ENCODE data around the gene HOXB4. TPM values are rescaled to one million over a fixed set of nuclear protein-coding genes. Genes with fewer than 3 reads are reported as not detected.

HOXB4 gene
- polyA plus RNA-seq, 4 donors: 3.5 to 20.3 (median 11.4) TPM

GRCh38 chr17:48575066-48575582 lies 3.0 kb downstream of the HOXB4 start:
- no peak for DNase-seq (ENCODE audit: low read depth in 4 of 4, low spot score in 3 of 4)

GRCh38 chr17:48574505-48575065 lies 3.6 kb downstream of the HOXB4 start:
- DNase-seq (ENCODE audit: low read depth in 4 of 4, low spot score in 3 of 4): no peak

GRCh38 chr17:48571826-48572417 lies 6.2 kb downstream of the HOXB4 start:
- DNase-seq (ENCODE audit: low read depth in 4 of 4, low spot score in 3 of 4): no peak

- DNase-seq (ENCODE audit: low read depth in 4 of 4, low spot score in 3 of 4): no peak
Observed at GRCh38 chr17:48571024-48571818, 6.9 kb downstream of the HOXB4 start.

- no peak for DNase-seq (ENCODE audit: low read depth in 4 of 4, low spot score in 3 of 4)
Observed at GRCh38 chr17:48570325-48571023, 7.7 kb downstream of the HOXB4 start.

- DNase-seq (ENCODE audit: low read depth in 4 of 4, low spot score in 3 of 4): no peak
Observed at GRCh38 chr17:48569674-48570324, 8.4 kb downstream of the HOXB4 start.

GRCh38 chr17:48569240-48569582 lies 8.9 kb downstream of the HOXB4 start:
- no peak for DNase-seq (ENCODE audit: low read depth in 4 of 4, low spot score in 3 of 4)

- DNase-seq (ENCODE audit: low read depth in 4 of 4, low spot score in 3 of 4): no peak
Observed at GRCh38 chr17:48568499-48569239, 9.5 kb downstream of the HOXB4 start.

- DNase-seq (ENCODE audit: low read depth in 4 of 4, low spot score in 3 of 4): no peak
Observed at GRCh38 chr17:48567646-48568354, 10.3 kb downstream of the HOXB4 start.

- DNase-seq (ENCODE audit: low read depth in 4 of 4, low spot score in 3 of 4): no peak
Observed at GRCh38 chr17:48567209-48567608, 10.9 kb downstream of the HOXB4 start.

- no peak for DNase-seq (ENCODE audit: low read depth in 4 of 4, low spot score in 3 of 4)
Observed at GRCh38 chr17:48566717-48567116, 11.4 kb downstream of the HOXB4 start.

GRCh38 chr17:48565925-48566710 lies 12.0 kb downstream of the HOXB4 start:
- DNase-seq (ENCODE audit: low read depth in 4 of 4, low spot score in 3 of 4): no peak

- no peak for DNase-seq (ENCODE audit: low read depth in 4 of 4, low spot score in 3 of 4)
Observed at GRCh38 chr17:48565022-48565554, 13.1 kb downstream of the HOXB4 start.

- DNase-seq (ENCODE audit: low read depth in 4 of 4, low spot score in 3 of 4): no peak
Observed at GRCh38 chr17:48564188-48565021, 13.7 kb downstream of the HOXB4 start.

GRCh38 chr17:48563867-48564187 lies 14.3 kb downstream of the HOXB4 start:
- no peak for DNase-seq (ENCODE audit: low read depth in 4 of 4, low spot score in 3 of 4)

- peak in 1 of 4 donors; percentile 73 for DNase-seq (ENCODE audit: low read depth in 4 of 4, low spot score in 3 of 4)
Observed at GRCh38 chr17:48563385-48563838, 14.7 kb downstream of the HOXB4 start.

GRCh38 chr17:48562934-48563333 lies 15.2 kb downstream of the HOXB4 start:
- no peak for DNase-seq (ENCODE audit: low read depth in 4 of 4, low spot score in 3 of 4)
